Activated CD8-positive, alpha-beta T cell treated with anti-CD3 and anti-CD28 coated beads for 36 hours (primary cell): Measurements from ENCODE around the gene PTPRJ. TPM values are rescaled to one million over a fixed set of nuclear protein-coding genes. Genes with fewer than 3 reads are reported as not detected.

Source experiments
- ATAC-seq: fragments of 200-7000 bp; cut with Tn5 transposase; one replicate; pipeline ENCODE4 v1.10.0; 2021; ENCODE audit warnings: mild to moderate bottlenecking, moderate library complexity
- CTCF ChIA-PET: fragments of 350-600 bp; sonication (Branson Sonifier 250); formaldehyde crosslinking; loops from one replicate; lab custom pipeline; 2021; ENCODE audit warnings: antibody characterized with exemption; lab: Charles Lee
- POLR2A ChIA-PET: fragments of 350-600 bp; sonication (Branson Sonifier 250); formaldehyde crosslinking; loops from one replicate; lab custom pipeline; 2021; ENCODE audit warnings: antibody characterized with exemption; lab: Charles Lee
- DNase-seq: peaks from one replicate; pipeline ENCODE4 v3.0.0-alpha.2; 2020
- H3K27ac Mint-ChIP-seq: one replicate; pipeline ENCODE4 v1.8.0; 2021; ENCODE audit warnings: mild to moderate bottlenecking, mixed read lengths
- H3K27me3 Mint-ChIP-seq: one replicate; pipeline ENCODE4 v1.8.0; 2021; ENCODE audit warnings: mixed read lengths
- H3K36me3 Mint-ChIP-seq: one replicate; pipeline ENCODE4 v1.8.0; 2021; ENCODE audit warnings: low read depth, mixed read lengths
- H3K4me1 Mint-ChIP-seq: one replicate; pipeline ENCODE4 v1.8.0; 2021; ENCODE audit warnings: low read depth, mixed read lengths
- H3K4me3 Mint-ChIP-seq: one replicate; pipeline ENCODE4 v1.8.0; 2021; ENCODE audit warnings: mild to moderate bottlenecking, moderate library complexity, mixed read lengths
- H3K9me3 Mint-ChIP-seq: one replicate; pipeline ENCODE4 v1.8.0; 2021; ENCODE audit warnings: mixed read lengths
- intact Hi-C: fragments of 100-400 bp; cut with micrococcal nuclease; formaldehyde crosslinking; loops from one replicate; pipeline ENCODE4 v1.10.0; 2022
- total RNA-seq, 2 experiments: library from RNA; stranded (reverse); gene quantifications; one replicate each; pipeline ENCODE4 v1.2.3, GENCODE V29; 2021
- TF ChIP-seq, protein P1 (sequence below): fragments of 200-600 bp; IDR thresholded peaks from one replicate; pipeline ENCODE4 v1.8.0; 2022; ENCODE audit warnings: antibody characterized with exemption, mild to moderate bottlenecking

Gene PTPRJ
- total RNA-seq, 2 experiments from 2014 or later = 21.5 to 23.4 TPM

DNA sequence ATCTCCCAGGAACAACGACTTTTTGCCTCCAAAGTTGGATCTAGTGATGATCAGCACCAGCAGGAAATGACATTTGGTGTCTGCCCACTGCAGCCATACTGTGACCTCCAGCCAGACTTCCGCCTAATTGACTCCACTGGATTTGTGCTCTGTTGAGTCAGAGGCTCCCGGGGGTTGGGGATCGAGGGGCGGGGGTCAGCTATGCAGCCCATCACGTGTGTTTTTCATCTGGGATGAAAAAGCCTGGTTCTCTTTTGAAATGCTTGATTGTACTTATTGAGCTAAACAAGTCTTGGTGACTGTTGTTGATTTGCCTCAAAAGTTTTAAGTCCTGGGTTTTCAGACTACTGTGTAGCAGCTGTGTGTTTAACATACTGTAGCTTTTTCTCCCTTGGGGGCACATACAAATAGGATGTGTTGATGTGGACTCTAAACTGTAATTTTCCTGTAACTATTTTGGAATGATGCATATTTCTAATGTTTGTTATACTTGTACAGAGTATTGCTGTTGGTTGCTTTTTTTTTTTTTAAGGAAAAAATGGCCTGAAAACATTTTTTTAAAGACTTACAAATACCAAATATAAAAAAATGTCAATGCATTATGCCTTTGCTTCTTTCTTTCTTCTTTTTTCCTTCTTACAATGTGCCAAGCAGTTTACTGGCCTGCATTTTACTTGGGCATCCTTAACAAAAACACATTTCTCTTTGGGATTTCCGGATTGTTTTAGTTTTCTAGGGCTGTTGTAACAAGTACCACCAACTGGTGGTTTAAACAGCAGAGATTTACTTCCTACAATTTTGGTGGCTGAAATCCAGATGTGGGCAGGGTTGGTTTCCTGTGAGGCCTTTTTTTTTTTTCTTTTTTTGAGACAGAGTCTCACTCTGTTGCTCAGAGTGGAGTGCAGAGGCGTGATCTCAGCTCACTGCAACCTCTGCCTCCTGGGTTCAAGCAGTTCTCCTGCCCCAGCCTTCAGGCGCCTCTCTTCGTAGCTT lies 190.2 kb downstream of the PTPRJ start:
- intact Hi-C loops = no loop called here
- POLR2A ChIA-PET = no interaction called here
- Mint-ChIP-seq H3K27ac (no peak overlapping the region), H3K27me3 (no peaks in the 10 kb centered on the region), H3K9me3 (no peaks in the 10 kb centered on the region), H3K4me1 (peaks cover 12% of the 10 kb centered on the region), H3K4me3 (no peak overlapping the region), H3K36me3 (peaks cover 12% of the 10 kb centered on the region)
- CTCF ChIA-PET = no interaction called here
- TF ChIP-seq, protein P1, sequence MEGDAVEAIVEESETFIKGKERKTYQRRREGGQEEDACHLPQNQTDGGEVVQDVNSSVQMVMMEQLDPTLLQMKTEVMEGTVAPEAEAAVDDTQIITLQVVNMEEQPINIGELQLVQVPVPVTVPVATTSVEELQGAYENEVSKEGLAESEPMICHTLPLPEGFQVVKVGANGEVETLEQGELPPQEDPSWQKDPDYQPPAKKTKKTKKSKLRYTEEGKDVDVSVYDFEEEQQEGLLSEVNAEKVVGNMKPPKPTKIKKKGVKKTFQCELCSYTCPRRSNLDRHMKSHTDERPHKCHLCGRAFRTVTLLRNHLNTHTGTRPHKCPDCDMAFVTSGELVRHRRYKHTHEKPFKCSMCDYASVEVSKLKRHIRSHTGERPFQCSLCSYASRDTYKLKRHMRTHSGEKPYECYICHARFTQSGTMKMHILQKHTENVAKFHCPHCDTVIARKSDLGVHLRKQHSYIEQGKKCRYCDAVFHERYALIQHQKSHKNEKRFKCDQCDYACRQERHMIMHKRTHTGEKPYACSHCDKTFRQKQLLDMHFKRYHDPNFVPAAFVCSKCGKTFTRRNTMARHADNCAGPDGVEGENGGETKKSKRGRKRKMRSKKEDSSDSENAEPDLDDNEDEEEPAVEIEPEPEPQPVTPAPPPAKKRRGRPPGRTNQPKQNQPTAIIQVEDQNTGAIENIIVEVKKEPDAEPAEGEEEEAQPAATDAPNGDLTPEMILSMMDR = no peak
- no peak for DNase-seq
- ATAC-seq = no peak

DNA sequence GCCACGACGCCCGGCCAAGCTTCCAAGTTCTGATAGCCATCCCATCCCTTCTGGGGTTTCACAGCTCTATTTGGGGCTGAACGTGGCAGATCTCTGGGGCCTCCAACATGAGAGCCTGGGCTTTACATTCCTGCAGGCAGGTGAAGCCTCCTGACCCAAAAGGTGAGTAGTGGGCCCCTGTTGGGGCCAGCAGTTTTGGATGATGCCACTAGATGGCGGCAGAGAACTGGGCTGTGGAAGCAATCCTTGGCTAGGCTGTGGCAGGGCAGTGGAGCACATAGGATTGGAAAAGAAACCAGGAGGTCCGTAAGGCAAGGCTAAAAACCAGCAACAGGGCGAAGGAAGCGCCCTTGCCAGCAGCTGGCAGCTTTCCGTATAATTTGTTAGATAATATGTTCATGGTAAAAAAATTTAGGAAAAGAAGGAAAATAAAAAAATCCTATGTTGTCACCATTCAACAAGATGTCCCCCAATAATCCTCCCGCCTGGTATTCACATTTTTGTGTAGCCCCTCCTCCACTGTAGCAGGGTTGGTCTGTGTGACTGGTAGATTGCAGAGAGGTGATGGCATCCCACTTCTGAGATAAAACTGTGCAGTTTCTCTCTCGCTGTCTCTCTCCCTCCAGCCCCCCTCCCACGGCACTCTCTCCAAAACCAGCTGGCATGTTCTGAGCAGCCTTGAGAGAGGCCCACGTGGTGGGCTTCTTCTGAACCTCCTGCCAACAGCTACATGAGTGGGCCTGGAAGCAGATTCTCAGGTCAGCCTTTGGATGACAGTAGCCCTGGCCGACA lies 192.7 kb downstream of the PTPRJ start:
- DNase-seq (peak; percentile 76), ATAC-seq (peak; percentile 83)
- Mint-ChIP-seq H3K4me1 (peaks cover 12% of the 10 kb centered on the region), H3K9me3 (no peaks in the 10 kb centered on the region), H3K36me3 (peaks cover 3% of the 10 kb centered on the region), H3K4me3 (no peak overlapping the region), H3K27ac (no peak overlapping the region), H3K27me3 (no peaks in the 10 kb centered on the region)
- ChIA-PET POLR2A (no interaction called here), CTCF (interaction anchor here (0.7 to 2.2 kb wide), 13 partner anchors 10 to 256 kb away, joined by 3 to 19 read pairs (median 4); partner anchors contain the start of gene OR4B1)
- TF ChIP-seq, protein P1 = peak; percentile 86
- intact Hi-C loops = no loop called here

DNA sequence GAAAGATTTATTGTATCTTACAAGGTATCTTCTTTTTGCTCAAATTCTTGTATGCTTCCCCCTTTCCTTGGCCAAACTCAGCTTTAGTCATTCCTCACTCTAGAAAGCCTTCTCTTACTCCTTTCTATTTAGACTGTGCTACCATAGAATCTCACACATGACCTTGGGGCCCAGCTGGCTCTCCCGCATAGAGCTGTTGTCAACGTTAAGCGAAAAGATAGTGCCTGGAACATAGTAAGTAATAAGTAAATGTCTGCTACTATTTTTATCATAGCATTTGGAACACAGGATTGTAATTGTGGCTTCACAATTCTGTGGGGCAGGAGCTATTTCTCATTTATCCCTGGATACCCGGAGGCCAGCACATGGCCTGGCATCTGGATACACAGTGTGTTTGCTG lies 197.3 kb downstream of the PTPRJ start:
- H3K4me1 Mint-ChIP-seq = peaks cover 5% of the 10 kb centered on the region
- no peak overlapping the region for H3K4me3 Mint-ChIP-seq
- no peak for ATAC-seq
- CTCF ChIA-PET = no interaction called here
- no peaks in the 10 kb centered on the region for H3K9me3 Mint-ChIP-seq
- TF ChIP-seq, protein P1 = no peak
- POLR2A ChIA-PET = no interaction called here
- intact Hi-C loops = no loop called here
- H3K36me3 Mint-ChIP-seq = no peaks in the 10 kb centered on the region
- DNase-seq = no peak
- no peak overlapping the region for H3K27ac Mint-ChIP-seq
- no peaks in the 10 kb centered on the region for H3K27me3 Mint-ChIP-seq

DNA sequence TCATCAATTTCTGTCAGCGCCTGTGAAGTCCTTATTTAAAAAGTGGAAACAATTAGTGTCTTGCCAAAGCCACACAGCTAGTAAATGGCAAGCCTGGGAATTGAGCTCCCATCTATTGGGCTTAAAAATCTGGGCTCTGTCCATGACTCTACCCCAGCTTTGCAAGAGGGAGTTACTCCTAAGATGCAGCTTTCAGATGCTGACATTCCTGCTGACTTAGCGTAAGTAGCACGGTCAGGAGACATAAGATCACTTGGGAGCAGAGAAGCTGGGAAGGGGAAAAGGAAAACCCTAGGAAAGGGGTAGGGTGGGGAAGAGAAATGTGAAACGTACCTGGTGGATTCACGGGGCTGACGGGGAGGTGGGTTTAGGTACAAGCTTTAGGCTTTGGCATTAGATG lies 200.3 kb downstream of the PTPRJ start:
- Mint-ChIP-seq H3K9me3 (no peaks in the 10 kb centered on the region), H3K4me1 (no peaks in the 10 kb centered on the region), H3K27me3 (no peaks in the 10 kb centered on the region), H3K27ac (no peak overlapping the region), H3K36me3 (no peaks in the 10 kb centered on the region), H3K4me3 (no peak overlapping the region)
- TF ChIP-seq, protein P1 = no peak
- intact Hi-C loops = no loop called here
- DNase-seq (no peak), ATAC-seq (no peak)
- CTCF ChIA-PET = no interaction called here
- POLR2A ChIA-PET = no interaction called here
